Testis (tissue), 5 donors: ENCODE results near the gene PPP1R2C. TPM values are rescaled to one million over a fixed set of nuclear protein-coding genes. Genes with fewer than 3 reads are reported as not detected.

Source experiments
- DNase-seq: peaks from one replicate; pipeline ENCODE4 v3.0.0-alpha.2; 2019
- H3K27ac ChIP-seq, 2 donors: fragments of 200-600 bp; sonication (generic); one replicate each; pipeline ENCODE4 v1.5.1; 2019
- H3K27me3 ChIP-seq: fragments of 200-600 bp; sonication (generic); one replicate; pipeline ENCODE4 v1.5.1; 2019
- H3K36me3 ChIP-seq: fragments of 200-600 bp; sonication (generic); one replicate; pipeline ENCODE4 v1.5.1; 2017; ENCODE audit warnings: low read depth; ENCODE audit errors: missing control alignments
- H3K4me1 ChIP-seq: fragments of 200-600 bp; sonication (generic); one replicate; pipeline ENCODE4 v1.5.1; 2019
- H3K4me3 ChIP-seq, 2 donors: fragments of 200-600 bp; sonication (generic); one replicate each; pipeline ENCODE4 v1.5.1; 2017 to 2019
- H3K9me3 ChIP-seq: fragments of 200-600 bp; sonication (generic); one replicate; pipeline ENCODE4 v1.5.1; 2017
- POLR2A ChIP-seq: fragments of 450-650 bp; IDR thresholded peaks from one replicate; pipeline ENCODE4 v1.6.1; 2017; ENCODE audit warnings: antibody characterized with exemption, mild to moderate bottlenecking, moderate library complexity
- WGBS, 2 donors: methylation state at CpG; one replicate each; pipeline ENCODE4 v1.1.5; 2018; 5-methylcytosine and 5-hydroxymethylcytosine counted together
- intact Hi-C: fragments of 100-400 bp; cut with DNase I; formaldehyde crosslinking; loops from one replicate; pipeline ENCODE4 v1.15.1; 2023; ENCODE audit warnings: low total_unique reads
- long read RNA-seq, 2 donors: transcript quantifications; one replicate each; lab custom pipeline, GENCODE V29; 2026
- polyA plus RNA-seq: library from polyadenylated mRNA; stranded (reverse); fragments of 350-450 nt; fragmentation: Illumina TruSeq; extraction: RNeasy Lipid Tissue Mini Kit (QIAGEN cat#74804); gene quantifications from one replicate; pipeline ENCODE4 v1.2.3, GENCODE V29; 2014; ENCODE audit warnings: low read depth, low replicate concordance; ENCODE audit not compliant: insufficient read depth
- total RNA-seq, 2 donors: library from RNA; depleted of rRNA; stranded (reverse); fragments of >200 nt; gene quantifications; one replicate each; pipeline ENCODE4 v1.2.3, GENCODE V29; 2016
- TF ChIP-seq, protein P1 (sequence below), 3 experiments: fragments of 450-650 bp in 2 of 3; fragments of 200-600 bp in 1 of 3; sonication (generic) in 1 of 3; IDR thresholded peaks; one replicate each; pipeline ENCODE4 v1.5.1; 2016 to 2019; ENCODE audit warnings: antibody characterized with exemption in 3 of 3, mild to moderate bottlenecking in 2 of 3, moderate library complexity in 1 of 3

Gene PPP1R2C
- total RNA-seq: 10 to 100 TPM; 20.1 to 69.6 TPM
- 54.8 TPM for polyA plus RNA-seq
- long read RNA-seq, donor 1: 0 reads
- long read RNA-seq, donor 2: 0 reads

GRCh38 chrX:42778096-42778495, at the start of gene PPP1R2C:
Gene PPP1R2C, minus strand, starts transcription at chrX:42778163. Its CDS starts 84 bp downstream, at chrX:42778079.
- H3K27ac ChIP-seq: no peak within 1 kb of the TSS
- no peaks in the 10 kb centered on the region for H3K9me3 ChIP-seq
- H3K27me3 ChIP-seq: no peaks in the 10 kb centered on the region
- H3K4me3 ChIP-seq: peak within 1 kb of the TSS; percentile 12 to 26
- H3K36me3 ChIP-seq: no peaks in the 10 kb centered on the region
- WGBS, 2 donors: 29 to 70% methylated on average over 26 to 29 of the region's 33 CpGs
- intact Hi-C loops: no loop called here
- TF ChIP-seq, protein P1, sequence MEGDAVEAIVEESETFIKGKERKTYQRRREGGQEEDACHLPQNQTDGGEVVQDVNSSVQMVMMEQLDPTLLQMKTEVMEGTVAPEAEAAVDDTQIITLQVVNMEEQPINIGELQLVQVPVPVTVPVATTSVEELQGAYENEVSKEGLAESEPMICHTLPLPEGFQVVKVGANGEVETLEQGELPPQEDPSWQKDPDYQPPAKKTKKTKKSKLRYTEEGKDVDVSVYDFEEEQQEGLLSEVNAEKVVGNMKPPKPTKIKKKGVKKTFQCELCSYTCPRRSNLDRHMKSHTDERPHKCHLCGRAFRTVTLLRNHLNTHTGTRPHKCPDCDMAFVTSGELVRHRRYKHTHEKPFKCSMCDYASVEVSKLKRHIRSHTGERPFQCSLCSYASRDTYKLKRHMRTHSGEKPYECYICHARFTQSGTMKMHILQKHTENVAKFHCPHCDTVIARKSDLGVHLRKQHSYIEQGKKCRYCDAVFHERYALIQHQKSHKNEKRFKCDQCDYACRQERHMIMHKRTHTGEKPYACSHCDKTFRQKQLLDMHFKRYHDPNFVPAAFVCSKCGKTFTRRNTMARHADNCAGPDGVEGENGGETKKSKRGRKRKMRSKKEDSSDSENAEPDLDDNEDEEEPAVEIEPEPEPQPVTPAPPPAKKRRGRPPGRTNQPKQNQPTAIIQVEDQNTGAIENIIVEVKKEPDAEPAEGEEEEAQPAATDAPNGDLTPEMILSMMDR (IDR thresholded peaks at IDR 0.05): no peak
- no peak for TF ChIP-seq POLR2A
- peak; percentile 26 for DNase-seq
- H3K4me1 ChIP-seq: no peaks in the 10 kb centered on the region

GRCh38 chrX:42825201-42825600, 47.2 kb upstream of the PPP1R2C start:
- H3K4me3 ChIP-seq: no peak overlapping the region
- 86 to 96% methylated on average over 2 to 3 of the region's 3 CpGs for WGBS, 2 donors

GRCh38 chrX:42824541-42824940, 46.6 kb upstream of the PPP1R2C start:
- intact Hi-C loops: no loop called here
- TF ChIP-seq, protein P1 (IDR thresholded peaks at IDR 0.05): no peak
- TF ChIP-seq POLR2A: no peak
- Histone ChIP-seq H3K27me3 (no peaks in the 10 kb centered on the region), H3K27ac (no peak overlapping the region), H3K36me3 (no peaks in the 10 kb centered on the region), H3K4me3 (no peak overlapping the region), H3K4me1 (no peaks in the 10 kb centered on the region), H3K9me3 (no peaks in the 10 kb centered on the region)
- DNase-seq: no peak
- WGBS, 2 donors: 36 to 70% methylated on average over 5 of the region's 5 CpGs

More at GRCh38 chrX:42825201-42825600, 47.2 kb upstream of the PPP1R2C start:
- DNase-seq: no peak
- H3K36me3 ChIP-seq: no peaks in the 10 kb centered on the region
- intact Hi-C loops: no loop called here
- no peak overlapping the region for H3K27ac ChIP-seq
- TF ChIP-seq POLR2A: no peak
- TF ChIP-seq, protein P1 (IDR thresholded peaks at IDR 0.05): no peak
- H3K9me3 ChIP-seq: no peaks in the 10 kb centered on the region
- no peaks in the 10 kb centered on the region for H3K4me1 ChIP-seq
- H3K27me3 ChIP-seq: no peaks in the 10 kb centered on the region

DNA sequence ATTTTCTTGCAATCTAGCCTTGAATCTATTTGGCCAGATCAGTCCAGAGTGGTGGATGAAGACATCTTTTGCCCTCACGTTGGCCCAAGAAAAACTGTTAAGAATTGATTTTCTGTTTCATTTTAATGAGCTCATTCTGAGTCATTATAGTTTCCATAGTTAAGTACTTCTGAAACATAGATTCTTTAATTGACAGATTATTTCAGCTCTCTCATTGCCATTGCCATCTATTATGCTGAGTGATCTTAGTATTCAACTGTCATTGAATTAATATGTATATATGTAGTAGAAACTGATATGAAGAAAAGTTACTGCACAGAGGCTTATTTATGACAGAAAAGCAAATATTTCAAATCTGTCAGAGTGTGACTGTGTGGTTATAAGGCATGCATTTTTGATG, 45.5 kb upstream of the PPP1R2C start:
- Histone ChIP-seq H3K27me3 (no peaks in the 10 kb centered on the region), H3K4me3 (no peak overlapping the region), H3K4me1 (no peaks in the 10 kb centered on the region), H3K27ac (no peak overlapping the region), H3K36me3 (no peaks in the 10 kb centered on the region), H3K9me3 (no peaks in the 10 kb centered on the region)
- 75 to 83% methylated on average over 1 of the region's 1 CpG for WGBS, 2 donors
- no peak for DNase-seq
- TF ChIP-seq, protein P1 (IDR thresholded peaks at IDR 0.05): no peak
- TF ChIP-seq POLR2A: no peak
- intact Hi-C loops: no loop called here

- 32 to 68% methylated on average over 5 to 6 of the region's 7 CpGs for WGBS, 2 donors
- intact Hi-C loops: no loop called here
Measured at GRCh38 chrX:42821803-42822443, 44.0 kb upstream of the PPP1R2C start.

More at GRCh38 chrX:42821803-42822443, 44.0 kb upstream of the PPP1R2C start:
- DNase-seq: peak; percentile 15
- Histone ChIP-seq H3K36me3 (no peaks in the 10 kb centered on the region), H3K4me1 (no peaks in the 10 kb centered on the region), H3K27ac (no peak overlapping the region), H3K27me3 (no peaks in the 10 kb centered on the region), H3K4me3 (no peak overlapping the region), H3K9me3 (no peaks in the 10 kb centered on the region)
- TF ChIP-seq, protein P1 (IDR thresholded peaks at IDR 0.05): no peak
- TF ChIP-seq POLR2A: no peak
